DOHH2 (cell line): ENCODE data around the gene GNB1L.

Source experiments
- H3F3A ChIP-seq: fragments of 200-600 bp; sonication (generic), shearing (Covaris generic); 2 replicates; pipeline ENCODE4 v1.6.0; 2016; ENCODE audit warnings: antibody characterized with exemption, mild to moderate bottlenecking; ENCODE audit not compliant: control insufficient read depth, insufficient read depth
- H3K27ac ChIP-seq: fragments of 200-600 bp; sonication (generic); 2 replicates; pipeline ENCODE4 v1.5.1; 2014; ENCODE audit warnings: low read depth, mild to moderate bottlenecking, low read length, moderate library complexity
- H3K27me3 ChIP-seq: fragments of 200-600 bp; sonication (generic); 2 replicates; pipeline ENCODE4 v1.6.1; 2014; ENCODE audit warnings: mild to moderate bottlenecking, low read length, mixed read lengths; ENCODE audit not compliant: control insufficient read depth
- H3K36me3 ChIP-seq: fragments of 200-600 bp; sonication (generic); 2 replicates; pipeline ENCODE4 v1.6.1; 2014; ENCODE audit warnings: mild to moderate bottlenecking, low read length, moderate library complexity, mixed read lengths; ENCODE audit not compliant: control insufficient read depth
- H3K4me1 ChIP-seq: fragments of 200-600 bp; sonication (generic); 2 replicates; pipeline ENCODE4 v1.6.1; 2014; ENCODE audit warnings: mild to moderate bottlenecking, low read length, mixed read lengths; ENCODE audit not compliant: control insufficient read depth
- H3K4me2 ChIP-seq: fragments of 200-600 bp; sonication (generic); 2 replicates; pipeline ENCODE4 v1.6.0; 2014; ENCODE audit warnings: mild to moderate bottlenecking, low read length, moderate library complexity
- H3K4me3 ChIP-seq: fragments of 200-600 bp; sonication (generic); 2 replicates; pipeline ENCODE4 v1.5.1; 2014; ENCODE audit warnings: mild to moderate bottlenecking, low read length, mixed read lengths
- H3K79me2 ChIP-seq: fragments of 200-600 bp; sonication (generic); 2 replicates; pipeline ENCODE4 v1.6.1; 2014; ENCODE audit warnings: mild to moderate bottlenecking, low read length, mixed read lengths; ENCODE audit not compliant: control insufficient read depth
- H3K9me2 ChIP-seq: fragments of 200-600 bp; sonication (generic); replicated peaks from 2 replicates; pipeline ENCODE4 v1.6.1; 2014; ENCODE audit warnings: mild to moderate bottlenecking, low read length, mixed read lengths; ENCODE audit not compliant: control insufficient read depth
- H3K9me3 ChIP-seq: fragments of 200-600 bp; sonication (generic); 2 replicates; pipeline ENCODE4 v1.6.1; 2014; ENCODE audit warnings: antibody characterized with exemption, low read length, mixed read lengths; ENCODE audit not compliant: control insufficient read depth, insufficient read depth
- H4K20me1 ChIP-seq: fragments of 200-600 bp; sonication (generic); 2 replicates; pipeline ENCODE4 v1.6.0; 2014; ENCODE audit warnings: low read depth, mild to moderate bottlenecking, antibody characterized with exemption, low read length, moderate library complexity; ENCODE audit not compliant: control insufficient read depth, insufficient read depth
- EZH2phosphoT487 ChIP-seq: fragments of 200-600 bp; sonication (generic); IDR thresholded peaks from 2 replicates; pipeline ENCODE4 v1.6.1; 2017; ENCODE audit warnings: borderline replicate concordance, mild to moderate bottlenecking, antibody characterized with exemption, low read length, moderate library complexity, mixed read lengths
- TF ChIP-seq, protein P1 (sequence below): fragments of 200-600 bp; sonication (generic); IDR thresholded peaks from one replicate; pipeline ENCODE4 v1.5.1; 2014; ENCODE audit warnings: antibody characterized with exemption, mild to moderate bottlenecking, low read depth, low read length; ENCODE audit not compliant: poor library complexity, severe bottlenecking

Gene GNB1L

DNA sequence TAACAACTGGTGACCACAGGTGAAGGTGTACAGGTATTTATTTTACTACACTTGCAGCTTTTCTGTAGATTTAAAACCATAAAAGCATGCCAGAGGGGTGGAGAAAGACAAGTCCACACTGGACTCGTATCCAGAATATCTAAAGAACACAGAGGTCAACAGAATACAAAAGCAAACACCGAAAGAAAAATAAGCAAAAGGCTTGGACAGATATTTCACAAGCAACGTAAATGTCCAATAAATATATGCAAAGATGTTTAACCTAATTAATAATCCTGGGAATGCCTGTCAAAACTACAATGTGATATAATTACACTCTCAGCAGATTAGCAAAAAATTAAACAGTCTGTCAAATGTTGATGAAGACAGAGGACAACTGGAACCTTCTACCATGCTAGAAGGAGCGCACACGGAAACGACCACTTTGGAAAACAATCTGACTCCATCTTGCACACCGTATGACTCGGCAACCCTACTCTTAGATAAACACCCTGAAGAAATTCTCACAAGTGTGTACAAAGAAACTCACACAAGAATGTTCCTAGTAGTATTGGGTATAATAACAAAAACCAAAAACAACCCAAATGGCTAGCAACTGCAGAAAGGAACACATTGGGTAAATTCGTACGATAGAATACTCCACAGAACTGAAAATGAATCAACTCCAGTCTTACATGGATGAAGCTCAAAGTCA is 27.2 kb downstream of the GNB1L start:
- Histone ChIP-seq H3K9me3 (no peaks in the 10 kb centered on the region), H3K9me2 (no peaks in the 10 kb centered on the region), H3K4me2 (no peak overlapping the region), H3K79me2 (peaks cover 7% of the 10 kb centered on the region), H4K20me1 (no peaks in the 10 kb centered on the region), H3K27ac (no peak overlapping the region), H3F3A (no peaks in the 10 kb centered on the region), H3K27me3 (no peaks in the 10 kb centered on the region), H3K4me1 (peaks cover 5% of the 10 kb centered on the region), H3K36me3 (no peaks in the 10 kb centered on the region), H3K4me3 (no peak overlapping the region)
- TF ChIP-seq, protein P1, sequence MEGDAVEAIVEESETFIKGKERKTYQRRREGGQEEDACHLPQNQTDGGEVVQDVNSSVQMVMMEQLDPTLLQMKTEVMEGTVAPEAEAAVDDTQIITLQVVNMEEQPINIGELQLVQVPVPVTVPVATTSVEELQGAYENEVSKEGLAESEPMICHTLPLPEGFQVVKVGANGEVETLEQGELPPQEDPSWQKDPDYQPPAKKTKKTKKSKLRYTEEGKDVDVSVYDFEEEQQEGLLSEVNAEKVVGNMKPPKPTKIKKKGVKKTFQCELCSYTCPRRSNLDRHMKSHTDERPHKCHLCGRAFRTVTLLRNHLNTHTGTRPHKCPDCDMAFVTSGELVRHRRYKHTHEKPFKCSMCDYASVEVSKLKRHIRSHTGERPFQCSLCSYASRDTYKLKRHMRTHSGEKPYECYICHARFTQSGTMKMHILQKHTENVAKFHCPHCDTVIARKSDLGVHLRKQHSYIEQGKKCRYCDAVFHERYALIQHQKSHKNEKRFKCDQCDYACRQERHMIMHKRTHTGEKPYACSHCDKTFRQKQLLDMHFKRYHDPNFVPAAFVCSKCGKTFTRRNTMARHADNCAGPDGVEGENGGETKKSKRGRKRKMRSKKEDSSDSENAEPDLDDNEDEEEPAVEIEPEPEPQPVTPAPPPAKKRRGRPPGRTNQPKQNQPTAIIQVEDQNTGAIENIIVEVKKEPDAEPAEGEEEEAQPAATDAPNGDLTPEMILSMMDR = no peak
- TF ChIP-seq EZH2phosphoT487 = no peak

DNA sequence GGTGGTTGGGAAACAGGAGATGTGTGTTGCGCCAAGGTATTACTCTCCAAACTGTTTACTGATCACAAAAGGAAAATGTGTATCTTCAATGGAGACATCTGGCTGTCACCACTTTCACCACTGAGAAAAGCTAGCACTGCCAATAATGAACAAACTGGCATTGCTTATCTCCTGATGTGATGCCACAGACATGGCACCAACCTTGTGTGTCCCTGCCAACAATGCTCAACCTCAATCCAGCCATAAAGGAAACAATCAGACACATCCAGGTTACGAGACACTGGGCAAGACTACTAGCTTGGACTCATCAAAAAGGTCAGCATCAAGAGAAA is 28.1 kb downstream of the GNB1L start:
- TF ChIP-seq, protein P1 = no peak
- no peak for TF ChIP-seq EZH2phosphoT487
- H3K79me2 ChIP-seq = peaks cover 3% of the 10 kb centered on the region; the same call in 1 of the 2 replicates
- no peaks in the 10 kb centered on the region for H3K9me3 ChIP-seq
- no peak overlapping the region for H3K4me2 ChIP-seq
- H3K4me3 ChIP-seq = no peak overlapping the region
- no peaks in the 10 kb centered on the region for H4K20me1 ChIP-seq
- no peaks in the 10 kb centered on the region for H3F3A ChIP-seq
- H3K27me3 ChIP-seq = no peaks in the 10 kb centered on the region
- no peaks in the 10 kb centered on the region for H3K9me2 ChIP-seq
- H3K4me1 ChIP-seq = no peaks in the 10 kb centered on the region
- no peaks in the 10 kb centered on the region for H3K36me3 ChIP-seq
- H3K27ac ChIP-seq = no peak overlapping the region

DNA sequence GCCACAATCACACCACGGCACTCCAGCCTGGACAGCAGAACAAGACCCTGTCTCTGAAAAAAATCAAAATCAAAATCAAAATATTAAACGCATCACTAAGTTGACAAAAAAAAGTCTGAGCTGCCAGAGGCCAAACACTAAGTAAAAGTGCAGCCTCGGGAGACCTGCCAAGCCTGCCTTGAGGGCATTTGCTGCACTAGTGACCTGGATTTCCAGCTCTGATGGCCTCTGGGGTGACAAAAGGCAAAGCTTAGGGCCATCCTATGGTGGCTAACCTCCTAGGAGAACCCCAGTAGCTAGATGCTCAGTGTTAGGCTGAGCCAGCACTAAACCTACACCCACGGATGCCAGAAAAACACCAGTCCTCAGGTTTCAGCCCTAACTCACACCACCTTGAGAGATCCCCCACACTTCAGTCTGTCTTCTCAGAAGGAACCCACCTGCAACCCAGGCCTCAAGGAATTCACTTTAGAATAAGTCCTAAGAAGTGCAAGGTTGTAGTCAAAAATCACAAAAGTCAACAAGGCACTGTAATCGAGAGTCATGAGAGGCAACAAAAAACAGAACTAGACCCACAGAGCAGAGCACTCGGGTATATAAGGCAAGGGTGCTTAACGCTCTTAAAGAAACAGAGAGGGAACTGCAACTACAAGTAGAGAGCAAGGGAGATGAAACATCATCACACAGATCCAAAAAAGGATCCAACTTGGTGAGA is 28.6 kb downstream of the GNB1L start:
- TF ChIP-seq EZH2phosphoT487 = no peak
- TF ChIP-seq, protein P1 = no peak
- Histone ChIP-seq H4K20me1 (no peaks in the 10 kb centered on the region), H3K36me3 (no peaks in the 10 kb centered on the region), H3K4me1 (no peaks in the 10 kb centered on the region), H3K9me2 (no peaks in the 10 kb centered on the region), H3K9me3 (no peaks in the 10 kb centered on the region), H3K4me2 (no peak overlapping the region), H3K79me2 (peaks cover 3% of the 10 kb centered on the region; the same call in 1 of the 2 replicates), H3K27ac (no peak overlapping the region), H3K27me3 (no peaks in the 10 kb centered on the region), H3F3A (no peaks in the 10 kb centered on the region), H3K4me3 (no peak overlapping the region)
